Activated CD4-positive, alpha-beta memory T cell treated with anti-CD3 and anti-CD28 coated beads for 36 hours (primary cell): ENCODE results near the gene ITPR1. TPM values are rescaled to one million over a fixed set of nuclear protein-coding genes. Genes with fewer than 3 reads are reported as not detected.

ENCODE experiments used
- CTCF ChIA-PET: fragments of 350-600 bp; sonication (Branson Sonifier 250); formaldehyde crosslinking; loops from one replicate; lab custom pipeline; 2021; ENCODE audit warnings: antibody characterized with exemption, inconsistent platforms; lab: Charles Lee
- POLR2A ChIA-PET: fragments of 350-600 bp; sonication (Branson Sonifier 250); formaldehyde crosslinking; loops from one replicate; lab custom pipeline; 2021; ENCODE audit warnings: antibody characterized with exemption; lab: Charles Lee
- DNase-seq: peaks from one replicate; pipeline ENCODE4 v3.0.0-alpha.2; 2020
- H3K27ac Mint-ChIP-seq: one replicate; pipeline ENCODE4 v1.8.0; 2021; ENCODE audit warnings: mixed read lengths
- H3K27me3 Mint-ChIP-seq: one replicate; pipeline ENCODE4 v1.8.0; 2021; ENCODE audit warnings: mixed read lengths
- H3K36me3 Mint-ChIP-seq: one replicate; pipeline ENCODE4 v1.8.0; 2021; ENCODE audit warnings: mixed read lengths
- H3K4me1 Mint-ChIP-seq: one replicate; pipeline ENCODE4 v1.8.0; 2021; ENCODE audit warnings: low read depth, mixed read lengths
- H3K4me3 Mint-ChIP-seq: one replicate; pipeline ENCODE4 v1.8.0; 2021; ENCODE audit warnings: mild to moderate bottlenecking, mixed read lengths
- H3K9me3 Mint-ChIP-seq: one replicate; pipeline ENCODE4 v1.8.0; 2021; ENCODE audit warnings: mixed read lengths
- intact Hi-C: fragments of 100-400 bp; cut with micrococcal nuclease; formaldehyde crosslinking; loops from one replicate; pipeline ENCODE4 v1.15.1; 2023
- total RNA-seq, 2 experiments: library from RNA; stranded (reverse); gene quantifications; one replicate each; pipeline ENCODE4 v1.2.3, GENCODE V29; 2021

ITPR1 gene
- total RNA-seq, 2 experiments from 2014 or later, result 49.1 to 53.1 TPM

GRCh38 chr3:4763604-4764247, 270.6 kb downstream of the ITPR1 start:
- intact Hi-C loops, result no loop called here
- no peaks in the 10 kb centered on the region for H3K27me3 Mint-ChIP-seq
- POLR2A ChIA-PET, result no interaction called here
- H3K4me1 Mint-ChIP-seq, result no peaks in the 10 kb centered on the region
- H3K4me3 Mint-ChIP-seq, result no peak overlapping the region
- H3K36me3 Mint-ChIP-seq, result peaks cover 56% of the 10 kb centered on the region
- no peak overlapping the region for H3K27ac Mint-ChIP-seq
- DNase-seq, result no peak
- CTCF ChIA-PET, result interaction anchor here (1.0 kb wide), 1 partner anchor 52 kb away, joined by 5 read pairs; no protein-coding TSS in a partner anchor
- peaks cover 15% of the 10 kb centered on the region for H3K9me3 Mint-ChIP-seq

- Mint-ChIP-seq H3K4me3 (no peak overlapping the region), H3K27ac (no peak overlapping the region), H3K4me1 (no peaks in the 10 kb centered on the region), H3K27me3 (no peaks in the 10 kb centered on the region), H3K9me3 (peaks cover 15% of the 10 kb centered on the region), H3K36me3 (peaks cover 50% of the 10 kb centered on the region)
- no peak for DNase-seq
- intact Hi-C loops, result no loop called here
- CTCF ChIA-PET, result no interaction called here
- POLR2A ChIA-PET, result no interaction called here
These were observed 272.1 kb downstream of the ITPR1 start for GRCh38 chr3:4765212-4765611.

GRCh38 chr3:4766263-4766662, 273.1 kb downstream of the ITPR1 start:
- CTCF ChIA-PET, result no interaction called here
- H3K4me1 Mint-ChIP-seq, result peaks cover under 1% of the 10 kb centered on the region
- DNase-seq, result no peak
- H3K27me3 Mint-ChIP-seq, result no peaks in the 10 kb centered on the region
- peaks cover 47% of the 10 kb centered on the region for H3K36me3 Mint-ChIP-seq
- no peak overlapping the region for H3K4me3 Mint-ChIP-seq
- POLR2A ChIA-PET, result interaction anchor here (0.6 kb wide), 1 partner anchor 215 kb away, joined by 3 read pairs; no protein-coding TSS in a partner anchor
- peaks cover 15% of the 10 kb centered on the region for H3K9me3 Mint-ChIP-seq
- intact Hi-C loops, result no loop called here
- H3K27ac Mint-ChIP-seq, result no peak overlapping the region

GRCh38 chr3:4766716-4767499, 273.8 kb downstream of the ITPR1 start:
- ChIA-PET POLR2A (interaction anchor here (0.6 kb wide), 1 partner anchor 214 kb away, joined by 3 read pairs; no protein-coding TSS in a partner anchor), CTCF (interaction anchor here (0.6 kb wide), 1 partner anchor 30 kb away, joined by 3 read pairs; no protein-coding TSS in a partner anchor)
- peaks cover 15% of the 10 kb centered on the region for H3K9me3 Mint-ChIP-seq
- H3K27me3 Mint-ChIP-seq, result no peaks in the 10 kb centered on the region
- no peak overlapping the region for H3K27ac Mint-ChIP-seq
- H3K4me3 Mint-ChIP-seq, result no peak overlapping the region
- peaks cover 46% of the 10 kb centered on the region for H3K36me3 Mint-ChIP-seq
- H3K4me1 Mint-ChIP-seq, result peaks cover 2% of the 10 kb centered on the region
- intact Hi-C loops, result no loop called here
- no peak for DNase-seq

GRCh38 chr3:4768021-4768420, 274.9 kb downstream of the ITPR1 start:
- H3K36me3 Mint-ChIP-seq, result peaks cover 41% of the 10 kb centered on the region
- H3K4me3 Mint-ChIP-seq, result no peak overlapping the region
- POLR2A ChIA-PET, result no interaction called here
- peaks cover 15% of the 10 kb centered on the region for H3K9me3 Mint-ChIP-seq
- H3K27ac Mint-ChIP-seq, result no peak overlapping the region
- H3K27me3 Mint-ChIP-seq, result no peaks in the 10 kb centered on the region
- no peak for DNase-seq
- H3K4me1 Mint-ChIP-seq, result peaks cover 4% of the 10 kb centered on the region
- intact Hi-C loops, result no loop called here
- CTCF ChIA-PET, result interaction anchor here (0.6 to 1.0 kb wide), 3 partner anchors 11 to 56 kb away, joined by 3 read pairs; no protein-coding TSS in a partner anchor

GRCh38 chr3:4768521-4768920, 275.4 kb downstream of the ITPR1 start:
- Mint-ChIP-seq H3K27ac (no peak overlapping the region), H3K4me3 (no peak overlapping the region), H3K4me1 (peaks cover 5% of the 10 kb centered on the region), H3K27me3 (no peaks in the 10 kb centered on the region), H3K9me3 (peaks cover 15% of the 10 kb centered on the region), H3K36me3 (peaks cover 41% of the 10 kb centered on the region)
- POLR2A ChIA-PET, result no interaction called here
- CTCF ChIA-PET, result interaction anchor here (0.6 to 1.0 kb wide), 3 partner anchors 12 to 57 kb away, joined by 3 read pairs; no protein-coding TSS in a partner anchor
- DNase-seq, result no peak
- intact Hi-C loops, result no loop called here

- Mint-ChIP-seq H3K9me3 (peaks cover 9% of the 10 kb centered on the region), H3K4me1 (peaks cover 8% of the 10 kb centered on the region), H3K27ac (no peak overlapping the region), H3K36me3 (peaks cover 42% of the 10 kb centered on the region), H3K4me3 (no peak overlapping the region), H3K27me3 (no peaks in the 10 kb centered on the region)
- ChIA-PET POLR2A (no interaction called here), CTCF (interaction anchor here (1.0 kb wide), 1 partner anchor 59 kb away, joined by 4 read pairs; no protein-coding TSS in a partner anchor)
- intact Hi-C loops, result no loop called here
- DNase-seq, result no peak
These were observed 277.4 kb downstream of the ITPR1 start for GRCh38 chr3:4770561-4770960.

- peaks cover 38% of the 10 kb centered on the region for H3K36me3 Mint-ChIP-seq
- CTCF ChIA-PET, result interaction anchor here (1.0 kb wide), 1 partner anchor 60 kb away, joined by 4 read pairs; no protein-coding TSS in a partner anchor
- no peak overlapping the region for H3K4me3 Mint-ChIP-seq
- no peaks in the 10 kb centered on the region for H3K27me3 Mint-ChIP-seq
- POLR2A ChIA-PET, result no interaction called here
- H3K9me3 Mint-ChIP-seq, result peaks cover 2% of the 10 kb centered on the region
- peaks cover 14% of the 10 kb centered on the region for H3K4me1 Mint-ChIP-seq
- intact Hi-C loops, result no loop called here
- no peak overlapping the region for H3K27ac Mint-ChIP-seq
- DNase-seq, result no peak
These were observed 278.1 kb downstream of the ITPR1 start for GRCh38 chr3:4771243-4771642.

GRCh38 chr3:4772171-4772804, 279.1 kb downstream of the ITPR1 start:
- no peak overlapping the region for H3K27ac Mint-ChIP-seq
- H3K36me3 Mint-ChIP-seq, result peaks cover 33% of the 10 kb centered on the region
- no peak overlapping the region for H3K4me3 Mint-ChIP-seq
- no peak for DNase-seq
- H3K4me1 Mint-ChIP-seq, result peaks cover 25% of the 10 kb centered on the region
- intact Hi-C loops, result no loop called here
- CTCF ChIA-PET, result interaction anchor here (0.6 kb wide), 1 partner anchor 439 kb away, joined by 3 read pairs; no protein-coding TSS in a partner anchor
- POLR2A ChIA-PET, result no interaction called here
- H3K27me3 Mint-ChIP-seq, result no peaks in the 10 kb centered on the region
- H3K9me3 Mint-ChIP-seq, result no peaks in the 10 kb centered on the region

- Mint-ChIP-seq H3K4me1 (peaks cover 29% of the 10 kb centered on the region), H3K27me3 (no peaks in the 10 kb centered on the region), H3K4me3 (no peak overlapping the region), H3K9me3 (no peaks in the 10 kb centered on the region), H3K27ac (no peak overlapping the region), H3K36me3 (peaks cover 29% of the 10 kb centered on the region)
- no peak for DNase-seq
- ChIA-PET POLR2A (no interaction called here), CTCF (no interaction called here)
- intact Hi-C loops, result no loop called here
These were observed 279.7 kb downstream of the ITPR1 start for GRCh38 chr3:4772858-4773257.

- no peak overlapping the region for H3K4me3 Mint-ChIP-seq
- intact Hi-C loops, result no loop called here
- H3K27me3 Mint-ChIP-seq, result no peaks in the 10 kb centered on the region
- H3K36me3 Mint-ChIP-seq, result peaks cover 32% of the 10 kb centered on the region
- H3K4me1 Mint-ChIP-seq, result peaks cover 35% of the 10 kb centered on the region
- CTCF ChIA-PET, result no interaction called here
- DNase-seq, result no peak
- H3K27ac Mint-ChIP-seq, result no peak overlapping the region
- H3K9me3 Mint-ChIP-seq, result no peaks in the 10 kb centered on the region
- POLR2A ChIA-PET, result no interaction called here
These were observed 280.4 kb downstream of the ITPR1 start for GRCh38 chr3:4773583-4773982.

- Mint-ChIP-seq H3K4me1 (peaks cover 38% of the 10 kb centered on the region), H3K36me3 (peaks cover 39% of the 10 kb centered on the region), H3K27ac (no peak overlapping the region), H3K4me3 (no peak overlapping the region), H3K9me3 (no peaks in the 10 kb centered on the region), H3K27me3 (no peaks in the 10 kb centered on the region)
- DNase-seq, result no peak
- ChIA-PET POLR2A (no interaction called here), CTCF (interaction anchor here (1.5 kb wide), 1 partner anchor 63 kb away, joined by 4 read pairs; no protein-coding TSS in a partner anchor)
- intact Hi-C loops, result no loop called here
These were observed 281.4 kb downstream of the ITPR1 start for GRCh38 chr3:4774531-4774930.
